Measurements from ENCODE around the gene AADACL4.

GRCh38 chr1:12643785-12644184 lies at the start of gene AADACL4:
- TF ChIP-seq CTCF (IDR thresholded peaks at IDR 0.05; ENCODE audit: insufficient read depth, low read depth, low read length) (no peak), EZH2 (IDR thresholded peaks at IDR 0.05; ENCODE audit: insufficient read depth, low read length) (no peak)
